Keratinocyte (primary cell): ENCODE results near the gene AKAP6.

ENCODE experiments used
- EZH2 ChIP-seq: IDR thresholded peaks from one replicate; pipeline ENCODE4 v1.6.1; 2012; ENCODE audit warnings: inconsistent platforms, mild to moderate bottlenecking, low read length, moderate library complexity
- TF ChIP-seq, protein P1 (sequence below), 3 experiments: IDR thresholded peaks in 1 of 3; conservative IDR thresholded peaks in 1 of 3; optimal IDR thresholded peaks in 1 of 3; 2 replicates in 2 of 3; 3 replicates in 1 of 3; pipeline versions ENCODE3 to v1.5.1; 2011; ENCODE audit warnings: low read length in 3 of 3, mild to moderate bottlenecking in 3 of 3, moderate library complexity in 2 of 3, control low read depth in 1 of 3, inconsistent platforms in 1 of 3; ENCODE audit not compliant: insufficient read depth in 2 of 3; ENCODE audit errors: extremely low read depth in 1 of 3

DNA sequence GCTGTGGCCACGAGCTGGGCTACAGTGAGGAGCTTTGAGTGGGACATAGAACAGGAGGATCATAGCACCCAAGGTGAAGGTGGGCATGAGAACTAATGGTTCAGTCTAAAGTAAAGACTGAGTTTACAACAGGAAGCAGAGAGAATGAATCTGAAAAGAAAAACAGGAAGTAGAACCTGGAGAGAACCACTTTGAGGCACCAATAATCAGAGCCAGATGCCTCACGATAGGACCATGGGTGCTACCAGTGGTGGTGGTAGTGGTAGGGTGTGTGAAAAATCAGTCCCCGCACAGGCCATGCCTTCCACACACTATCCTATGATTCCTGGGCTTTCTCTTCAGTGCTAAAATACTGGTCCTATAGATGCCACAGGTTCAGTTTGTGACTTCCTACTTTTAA, 293.6 kb downstream of the AKAP6 start:
- TF ChIP-seq, protein P1, sequence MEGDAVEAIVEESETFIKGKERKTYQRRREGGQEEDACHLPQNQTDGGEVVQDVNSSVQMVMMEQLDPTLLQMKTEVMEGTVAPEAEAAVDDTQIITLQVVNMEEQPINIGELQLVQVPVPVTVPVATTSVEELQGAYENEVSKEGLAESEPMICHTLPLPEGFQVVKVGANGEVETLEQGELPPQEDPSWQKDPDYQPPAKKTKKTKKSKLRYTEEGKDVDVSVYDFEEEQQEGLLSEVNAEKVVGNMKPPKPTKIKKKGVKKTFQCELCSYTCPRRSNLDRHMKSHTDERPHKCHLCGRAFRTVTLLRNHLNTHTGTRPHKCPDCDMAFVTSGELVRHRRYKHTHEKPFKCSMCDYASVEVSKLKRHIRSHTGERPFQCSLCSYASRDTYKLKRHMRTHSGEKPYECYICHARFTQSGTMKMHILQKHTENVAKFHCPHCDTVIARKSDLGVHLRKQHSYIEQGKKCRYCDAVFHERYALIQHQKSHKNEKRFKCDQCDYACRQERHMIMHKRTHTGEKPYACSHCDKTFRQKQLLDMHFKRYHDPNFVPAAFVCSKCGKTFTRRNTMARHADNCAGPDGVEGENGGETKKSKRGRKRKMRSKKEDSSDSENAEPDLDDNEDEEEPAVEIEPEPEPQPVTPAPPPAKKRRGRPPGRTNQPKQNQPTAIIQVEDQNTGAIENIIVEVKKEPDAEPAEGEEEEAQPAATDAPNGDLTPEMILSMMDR (optimal IDR thresholded peaks at IDR 0.05 in 1 of 3, IDR thresholded peaks at IDR 0.05 in 1 of 3, conservative IDR thresholded peaks at IDR 0.05 in 1 of 3; ENCODE audit: extremely low read depth in 1 of 3, insufficient read depth in 2 of 3, low read length in 3 of 3) = no peak
- no peak for TF ChIP-seq EZH2
